Measurements from ENCODE around the gene DUSP3.

Gene DUSP3

GRCh38 chr17:43767713-43768059 lies 11.1 kb downstream of the DUSP3 start:
- DNase-seq: no peak

GRCh38 chr17:43767053-43767712 lies 11.6 kb downstream of the DUSP3 start:
- DNase-seq: no peak

- no peak for DNase-seq
Measured at GRCh38 chr17:43766413-43767052, 12.2 kb downstream of the DUSP3 start.

- DNase-seq: peak; percentile 60
Measured at GRCh38 chr17:43760254-43760852, 18.4 kb downstream of the DUSP3 start.

- DNase-seq: no peak
Measured at GRCh38 chr17:43759836-43760235, 18.9 kb downstream of the DUSP3 start.

GRCh38 chr17:43758497-43759174 lies 20.1 kb downstream of the DUSP3 start, which contains the start of gene SOST:
TSS of gene SOST (minus strand) at chr17:43758791. CDS start at chr17:43758741, 50 bp downstream.
- no peak for DNase-seq

- no peak for DNase-seq
Measured at GRCh38 chr17:43758086-43758485, 20.7 kb downstream of the DUSP3 start.

GRCh38 chr17:43757171-43757660 lies 21.6 kb downstream of the DUSP3 start:
- DNase-seq: no peak

- DNase-seq: no peak
Measured at GRCh38 chr17:43756201-43756600, 22.6 kb downstream of the DUSP3 start.

- DNase-seq: no peak
Measured at GRCh38 chr17:43755389-43755875, 23.3 kb downstream of the DUSP3 start.

GRCh38 chr17:43754947-43755346 lies 23.8 kb downstream of the DUSP3 start:
- no peak for DNase-seq

GRCh38 chr17:43753493-43754129 lies 25.2 kb downstream of the DUSP3 start:
- no peak for DNase-seq

- DNase-seq: no peak
Measured at GRCh38 chr17:43750153-43750552, 28.6 kb downstream of the DUSP3 start.

- DNase-seq: no peak
Measured at GRCh38 chr17:43745541-43745940, 33.2 kb downstream of the DUSP3 start.

GRCh38 chr17:43741636-43742035 lies 37.1 kb downstream of the DUSP3 start:
- no peak for DNase-seq

- DNase-seq: no peak
Measured at GRCh38 chr17:43740541-43740940, 38.2 kb downstream of the DUSP3 start.

GRCh38 chr17:43737722-43738121 lies 41.1 kb downstream of the DUSP3 start:
- DNase-seq: no peak

- no peak for DNase-seq
Measured at GRCh38 chr17:43736389-43736788, 42.4 kb downstream of the DUSP3 start.

- DNase-seq: no peak
Measured at GRCh38 chr17:43734376-43734775, 44.4 kb downstream of the DUSP3 start.

- no peak for DNase-seq
Measured at GRCh38 chr17:43733956-43734355, 44.8 kb downstream of the DUSP3 start.

- DNase-seq: no peak
Measured at GRCh38 chr17:43732958-43733357, 45.8 kb downstream of the DUSP3 start.

- no peak for DNase-seq
Measured at GRCh38 chr17:43728081-43728480, 50.7 kb downstream of the DUSP3 start.

Measured in DMS 273 treated with DMSO at 0.1 percent for 48 hours (cell line).